ENCODE data around the gene UBC. TPM values are rescaled to one million over a fixed set of nuclear protein-coding genes. Genes with fewer than 3 reads are reported as not detected.

UBC gene
- total and polyA plus RNA-seq, 8 donors, result 409 to 1,431 (median 1,011) TPM

DNA sequence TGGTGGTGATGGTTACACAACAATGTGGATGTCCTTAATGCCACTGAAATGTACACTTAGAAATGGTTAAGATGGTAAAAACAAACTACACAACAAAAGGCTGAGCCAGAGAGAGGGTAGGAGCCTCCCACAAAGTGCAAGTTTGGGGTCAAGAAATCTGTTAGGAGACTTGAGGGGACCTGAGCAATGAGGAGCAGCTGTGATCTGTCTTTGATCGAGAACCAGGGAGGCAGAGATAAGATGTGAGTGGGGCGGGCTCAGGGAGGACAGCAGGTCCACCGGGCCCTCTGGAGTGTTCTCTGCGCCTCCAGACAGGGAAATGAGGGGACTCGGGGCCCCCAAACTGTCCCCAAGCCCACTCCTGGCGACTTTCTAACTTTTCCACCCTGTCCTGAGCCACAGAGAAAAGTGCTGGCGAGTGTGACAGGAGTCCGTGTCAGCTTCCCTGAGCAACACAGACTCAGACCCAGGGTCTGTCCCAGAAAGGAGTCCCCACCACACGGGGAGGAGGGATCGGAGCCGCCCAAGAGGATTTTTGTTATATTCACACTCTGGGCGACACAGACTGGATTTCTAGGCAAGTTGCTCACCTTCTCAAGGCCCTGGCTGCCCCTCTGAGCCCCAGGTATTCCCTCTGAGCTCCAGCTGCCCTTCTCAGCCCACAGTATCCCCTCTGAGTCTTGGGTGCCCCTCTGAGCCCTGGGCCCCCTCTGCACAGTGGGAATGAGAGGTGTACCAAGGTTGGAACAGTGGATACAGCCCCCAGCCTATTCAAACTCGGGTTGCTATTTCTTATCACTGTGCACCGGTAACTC lies 39.3 kb downstream of the UBC start:
- no peak for DNase-seq
- Histone ChIP-seq H3K4me1 (peaks cover 3 to 14% (median 9%) of the 10 kb centered on the region in 4 donors), H3K27ac (no peak overlapping the region), H3K27me3 (no peaks in the 10 kb centered on the region), H3K4me3 (no peak overlapping the region), H3K9me3 (no peaks in the 10 kb centered on the region), H3K36me3 (no peaks in the 10 kb centered on the region)
- intact Hi-C loops (cut with DNase I; ENCODE audit: low total_unique reads), result no loop called here
- WGBS, 5 donors, result 40 to 59% (median 51%) methylated on average over 13 to 14 of the region's 14 CpGs
- TF ChIP-seq, protein P1, sequence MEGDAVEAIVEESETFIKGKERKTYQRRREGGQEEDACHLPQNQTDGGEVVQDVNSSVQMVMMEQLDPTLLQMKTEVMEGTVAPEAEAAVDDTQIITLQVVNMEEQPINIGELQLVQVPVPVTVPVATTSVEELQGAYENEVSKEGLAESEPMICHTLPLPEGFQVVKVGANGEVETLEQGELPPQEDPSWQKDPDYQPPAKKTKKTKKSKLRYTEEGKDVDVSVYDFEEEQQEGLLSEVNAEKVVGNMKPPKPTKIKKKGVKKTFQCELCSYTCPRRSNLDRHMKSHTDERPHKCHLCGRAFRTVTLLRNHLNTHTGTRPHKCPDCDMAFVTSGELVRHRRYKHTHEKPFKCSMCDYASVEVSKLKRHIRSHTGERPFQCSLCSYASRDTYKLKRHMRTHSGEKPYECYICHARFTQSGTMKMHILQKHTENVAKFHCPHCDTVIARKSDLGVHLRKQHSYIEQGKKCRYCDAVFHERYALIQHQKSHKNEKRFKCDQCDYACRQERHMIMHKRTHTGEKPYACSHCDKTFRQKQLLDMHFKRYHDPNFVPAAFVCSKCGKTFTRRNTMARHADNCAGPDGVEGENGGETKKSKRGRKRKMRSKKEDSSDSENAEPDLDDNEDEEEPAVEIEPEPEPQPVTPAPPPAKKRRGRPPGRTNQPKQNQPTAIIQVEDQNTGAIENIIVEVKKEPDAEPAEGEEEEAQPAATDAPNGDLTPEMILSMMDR (IDR thresholded peaks at IDR 0.05), result no peak
- TF ChIP-seq POLR2A (IDR thresholded peaks at IDR 0.05), result no peak
- TF ChIP-seq EP300 (IDR thresholded peaks at IDR 0.05), result no peak
- TF ChIP-seq POLR2AphosphoS5 (IDR thresholded peaks at IDR 0.05), result no peak

GRCh38 chr12:124874188-124874587 lies 40.3 kb downstream of the UBC start:
- Histone ChIP-seq H3K4me3 (no peak overlapping the region), H3K27me3 (no peaks in the 10 kb centered on the region), H3K9me3 (no peaks in the 10 kb centered on the region), H3K36me3 (no peaks in the 10 kb centered on the region), H3K4me1 (peaks cover 3 to 14% (median 9%) of the 10 kb centered on the region in 4 donors), H3K27ac (no peak overlapping the region)
- DNase-seq, result no peak
- 89 to 96% (median 92%) methylated on average over 4 of the region's 4 CpGs for WGBS, 5 donors
- intact Hi-C loops (cut with DNase I; ENCODE audit: low total_unique reads), result no loop called here
- no peak for TF ChIP-seq POLR2A (IDR thresholded peaks at IDR 0.05)
- TF ChIP-seq, protein P1 (IDR thresholded peaks at IDR 0.05), result no peak

- peaks cover 0 to 16% (median 9%) of the 10 kb centered on the region in 4 donors for H3K4me1 ChIP-seq
- H3K27me3 ChIP-seq, result no peaks in the 10 kb centered on the region
- intact Hi-C loops (cut with DNase I; ENCODE audit: low total_unique reads), result no loop called here
- H3K36me3 ChIP-seq, result no peaks in the 10 kb centered on the region
- WGBS, 5 donors, result 63 to 80% (median 71%) methylated on average over 11 of the region's 11 CpGs
- H3K9me3 ChIP-seq, result no peaks in the 10 kb centered on the region
- TF ChIP-seq, protein P1 (IDR thresholded peaks at IDR 0.05), result no peak
- no peak for TF ChIP-seq EP300 (IDR thresholded peaks at IDR 0.05)
- TF ChIP-seq POLR2AphosphoS5 (IDR thresholded peaks at IDR 0.05), result no peak
- TF ChIP-seq POLR2A (IDR thresholded peaks at IDR 0.05), result no peak
- no peak overlapping the region for H3K27ac ChIP-seq
- H3K4me3 ChIP-seq, result no peak overlapping the region
- DNase-seq, result no peak
Observed at GRCh38 chr12:124872068-124872719, 42.3 kb downstream of the UBC start.

- no peak overlapping the region for H3K27ac ChIP-seq
- peaks cover 0 to 20% (median 12%) of the 10 kb centered on the region in 4 donors for H3K4me1 ChIP-seq
- no peaks in the 10 kb centered on the region for H3K36me3 ChIP-seq
- H3K27me3 ChIP-seq, result no peaks in the 10 kb centered on the region
- no peak for DNase-seq
- TF ChIP-seq EP300 (IDR thresholded peaks at IDR 0.05), result no peak
- intact Hi-C loops (cut with DNase I; ENCODE audit: low total_unique reads), result no loop called here
- WGBS, 5 donors, result 87 to 94% (median 91%) methylated on average over 4 of the region's 4 CpGs
- H3K4me3 ChIP-seq, result no peak overlapping the region
- no peaks in the 10 kb centered on the region for H3K9me3 ChIP-seq
Observed at GRCh38 chr12:124871297-124871696, 43.2 kb downstream of the UBC start.

- Histone ChIP-seq H3K9me3 (no peaks in the 10 kb centered on the region), H3K36me3 (no peaks in the 10 kb centered on the region), H3K27me3 (no peaks in the 10 kb centered on the region), H3K4me1 (peaks cover 0 to 21% (median 9%) of the 10 kb centered on the region in 4 donors), H3K4me3 (no peak overlapping the region), H3K27ac (no peak overlapping the region)
- TF ChIP-seq POLR2AphosphoS5 (IDR thresholded peaks at IDR 0.05) (no peak), POLR2A (IDR thresholded peaks at IDR 0.05) (no peak), EP300 (IDR thresholded peaks at IDR 0.05) (no peak)
- TF ChIP-seq, protein P1 (IDR thresholded peaks at IDR 0.05), result no peak
- intact Hi-C loops (cut with DNase I; ENCODE audit: low total_unique reads), result no loop called here
- DNase-seq, result no peak
- 88 to 99% (median 93%) methylated on average over 4 of the region's 4 CpGs for WGBS, 5 donors
Observed at GRCh38 chr12:124870515-124870914, 43.9 kb downstream of the UBC start.

All from stomach (tissue), 9 donors.